GM21723 (cell line): ENCODE measurements around the gene SP100.
"Not testable (repeated sequence)": the region's sequence is repeated elsewhere in the genome, so short reads cannot be mapped to it uniquely, and the experiment has no call there.

Experiments
- ATAC-seq: cut with Tn5 transposase; IDR thresholded peaks from one replicate; pipeline ENCODE4 v1.9.1; 2021; ENCODE audit warnings: mild to moderate bottlenecking, moderate library complexity; ENCODE audit not compliant: unreplicated experiment

Gene SP100

GRCh38 chr2:230416061-230416721 is at the start of gene SP100:
SP100 (plus strand) TSS chr2:230416201; CDS start chr2:230416297, 96 bp downstream.
- ATAC-seq = peak; percentile 75

GRCh38 chr2:230382108-230382507 is 33.9 kb upstream of the SP100 start:
- no peak for ATAC-seq

GRCh38 chr2:230383453-230383852 is 32.5 kb upstream of the SP100 start:
- no peak for ATAC-seq

GRCh38 chr2:230384986-230385385 is 31.0 kb upstream of the SP100 start:
- ATAC-seq = no peak

GRCh38 chr2:230394301-230394700 is 21.7 kb upstream of the SP100 start:
- ATAC-seq = no peak

GRCh38 chr2:230398698-230399097 is 17.3 kb upstream of the SP100 start:
- ATAC-seq = not testable (repeated sequence)

GRCh38 chr2:230400041-230400440 is 16.0 kb upstream of the SP100 start:
- ATAC-seq = no peak

GRCh38 chr2:230400454-230400853 is 15.5 kb upstream of the SP100 start:
- no peak for ATAC-seq

- not testable (repeated sequence) for ATAC-seq
These were observed 15.0 kb upstream of the SP100 start for GRCh38 chr2:230401026-230401425.

GRCh38 chr2:230403746-230404145 is 12.3 kb upstream of the SP100 start:
- ATAC-seq = no peak

GRCh38 chr2:230405824-230406223 is 10.2 kb upstream of the SP100 start:
- ATAC-seq = no peak

GRCh38 chr2:230408244-230408842 is 7.7 kb upstream of the SP100 start:
- no peak for ATAC-seq

GRCh38 chr2:230409316-230409715 is 6.7 kb upstream of the SP100 start:
- not testable (repeated sequence) for ATAC-seq

- no peak for ATAC-seq
These were observed 5.7 kb upstream of the SP100 start for GRCh38 chr2:230410263-230410662.

GRCh38 chr2:230410861-230411569 is 5.0 kb upstream of the SP100 start:
- ATAC-seq = no peak

GRCh38 chr2:230411570-230412370 is 4.2 kb upstream of the SP100 start:
- peak; percentile 59 for ATAC-seq

- no peak for ATAC-seq
These were observed 3.7 kb upstream of the SP100 start for GRCh38 chr2:230412371-230412711.

GRCh38 chr2:230412846-230413245 is 3.2 kb upstream of the SP100 start:
- no peak for ATAC-seq

- no peak for ATAC-seq
These were observed 2.5 kb upstream of the SP100 start for GRCh38 chr2:230413479-230413878.

GRCh38 chr2:230414302-230414701 is 1.7 kb upstream of the SP100 start:
- no peak for ATAC-seq

GRCh38 chr2:230417436-230417835 is 1.4 kb downstream of the SP100 start:
- no peak for ATAC-seq
